Chondrocyte (in vitro differentiated cells): ENCODE measurements around the gene ARSK. TPM values are rescaled to one million over a fixed set of nuclear protein-coding genes. Genes with fewer than 3 reads are reported as not detected.
A peak's percentile ranks its signal among the peaks of the same experiment; 100 is the strongest.

Experiments used
- DNase-seq: peaks from one replicate; pipeline ENCODE4 v3.0.0; 2021; ENCODE audit warnings: mixed read lengths, low spot score
- H3K27ac Mint-ChIP-seq: one replicate; pipeline ENCODE4 v1.8.0; 2021; ENCODE audit warnings: mild to moderate bottlenecking, moderate library complexity, mixed read lengths; ENCODE audit not compliant: unreplicated experiment
- H3K27me3 Mint-ChIP-seq: 2 replicates; pipeline ENCODE4 v1.8.0; 2021; ENCODE audit warnings: low read depth, mixed read lengths
- H3K36me3 Mint-ChIP-seq: 2 replicates; pipeline ENCODE4 v1.8.0; 2021; ENCODE audit warnings: low read depth, mixed read lengths
- H3K4me1 Mint-ChIP-seq: 2 replicates; pipeline ENCODE4 v1.8.0; 2021; ENCODE audit warnings: low read depth, mild to moderate bottlenecking, mixed read lengths
- H3K4me3 Mint-ChIP-seq: one replicate; pipeline ENCODE4 v1.8.0; 2021; ENCODE audit warnings: mild to moderate bottlenecking, moderate library complexity, mixed read lengths; ENCODE audit not compliant: unreplicated experiment
- H3K9me3 Mint-ChIP-seq: 2 replicates; pipeline ENCODE4 v1.8.0; 2021; ENCODE audit warnings: low read depth, mixed read lengths
- CTCF ChIP-seq: fragments of 200-600 bp; sonication (generic); IDR thresholded peaks from 2 replicates; pipeline ENCODE4 v1.5.0; 2021; ENCODE audit warnings: antibody characterized with exemption, mild to moderate bottlenecking, moderate library complexity
- total RNA-seq: library from RNA; stranded (reverse); gene quantifications from 3 replicates; pipeline ENCODE4 v1.2.1, GENCODE V29; 2021

ARSK gene
- total RNA-seq, 1 donor from 2014 or later: 10.0 TPM

- Mint-ChIP-seq H3K9me3 (no peaks in the 10 kb centered on the region), H3K27me3 (no peaks in the 10 kb centered on the region), H3K36me3 (peaks cover 27% of the 10 kb centered on the region), H3K4me3 (no peak overlapping the region), H3K27ac (no peak overlapping the region), H3K4me1 (peaks cover 30% of the 10 kb centered on the region)
- no peak for TF ChIP-seq CTCF
- no peak for DNase-seq
Observed at GRCh38 chr5:95528565-95528964, 26.3 kb upstream of the ARSK start.

GRCh38 chr5:95530416-95530815 lies 24.5 kb upstream of the ARSK start:
- H3K27ac Mint-ChIP-seq: no peak overlapping the region
- peaks cover 29% of the 10 kb centered on the region for H3K36me3 Mint-ChIP-seq
- no peaks in the 10 kb centered on the region for H3K27me3 Mint-ChIP-seq
- DNase-seq: no peak
- no peak for TF ChIP-seq CTCF
- H3K4me3 Mint-ChIP-seq: no peak overlapping the region
- H3K4me1 Mint-ChIP-seq: peaks cover 45% of the 10 kb centered on the region
- no peaks in the 10 kb centered on the region for H3K9me3 Mint-ChIP-seq

- no peak for DNase-seq
- Mint-ChIP-seq H3K4me3 (no peak overlapping the region), H3K4me1 (peaks cover 48% of the 10 kb centered on the region), H3K9me3 (no peaks in the 10 kb centered on the region), H3K27ac (no peak overlapping the region), H3K27me3 (no peaks in the 10 kb centered on the region), H3K36me3 (peaks cover 31% of the 10 kb centered on the region)
- TF ChIP-seq CTCF: no peak
Observed at GRCh38 chr5:95531491-95531890, 23.4 kb upstream of the ARSK start.

GRCh38 chr5:95532415-95532814 lies 22.5 kb upstream of the ARSK start:
- no peaks in the 10 kb centered on the region for H3K27me3 Mint-ChIP-seq
- no peak overlapping the region for H3K4me3 Mint-ChIP-seq
- peak overlapping the region; percentile 82 for H3K27ac Mint-ChIP-seq
- peaks cover 55% of the 10 kb centered on the region for H3K4me1 Mint-ChIP-seq
- DNase-seq: no peak
- TF ChIP-seq CTCF: no peak
- no peaks in the 10 kb centered on the region for H3K9me3 Mint-ChIP-seq
- H3K36me3 Mint-ChIP-seq: peaks cover 33% of the 10 kb centered on the region

GRCh38 chr5:95533106-95533505 lies 21.8 kb upstream of the ARSK start:
- no peak for TF ChIP-seq CTCF
- H3K27ac Mint-ChIP-seq: peak overlapping the region; percentile 82
- no peaks in the 10 kb centered on the region for H3K9me3 Mint-ChIP-seq
- H3K27me3 Mint-ChIP-seq: no peaks in the 10 kb centered on the region
- no peak for DNase-seq
- peaks cover 29% of the 10 kb centered on the region for H3K36me3 Mint-ChIP-seq
- no peak overlapping the region for H3K4me3 Mint-ChIP-seq
- peaks cover 58% of the 10 kb centered on the region for H3K4me1 Mint-ChIP-seq
